Adrenal gland (tissue), 5 donors: ENCODE data around the gene PAK5.

ENCODE experiments used
- POLR2A ChIP-seq, 2 donors: fragments of 450-650 bp; IDR thresholded peaks; one replicate each; pipeline ENCODE4 v1.6.1; 2017; ENCODE audit warnings: antibody characterized with exemption in 2 of 2, mild to moderate bottlenecking in 2 of 2, moderate library complexity in 1 of 2
- TF ChIP-seq, protein P1 (sequence below), 6 experiments: fragments of 450-650 bp in 4 of 6; fragments of 200-600 bp in 2 of 6; sonication (generic) in 1 of 6; IDR thresholded peaks; 1 replicate in 5 of 6; 2 replicates in 1 of 6; pipeline versions ENCODE4 v1.5.1 to v1.8.0; 2016 to 2021; ENCODE audit warnings: antibody characterized with exemption in 6 of 6, mild to moderate bottlenecking in 2 of 6, moderate library complexity in 1 of 6
- donor health status: DM: no; HTN: no; CAD: no.

GRCh38 chr20:9761476-9761875 is 77.4 kb downstream of the PAK5 start:
- TF ChIP-seq, protein P1, sequence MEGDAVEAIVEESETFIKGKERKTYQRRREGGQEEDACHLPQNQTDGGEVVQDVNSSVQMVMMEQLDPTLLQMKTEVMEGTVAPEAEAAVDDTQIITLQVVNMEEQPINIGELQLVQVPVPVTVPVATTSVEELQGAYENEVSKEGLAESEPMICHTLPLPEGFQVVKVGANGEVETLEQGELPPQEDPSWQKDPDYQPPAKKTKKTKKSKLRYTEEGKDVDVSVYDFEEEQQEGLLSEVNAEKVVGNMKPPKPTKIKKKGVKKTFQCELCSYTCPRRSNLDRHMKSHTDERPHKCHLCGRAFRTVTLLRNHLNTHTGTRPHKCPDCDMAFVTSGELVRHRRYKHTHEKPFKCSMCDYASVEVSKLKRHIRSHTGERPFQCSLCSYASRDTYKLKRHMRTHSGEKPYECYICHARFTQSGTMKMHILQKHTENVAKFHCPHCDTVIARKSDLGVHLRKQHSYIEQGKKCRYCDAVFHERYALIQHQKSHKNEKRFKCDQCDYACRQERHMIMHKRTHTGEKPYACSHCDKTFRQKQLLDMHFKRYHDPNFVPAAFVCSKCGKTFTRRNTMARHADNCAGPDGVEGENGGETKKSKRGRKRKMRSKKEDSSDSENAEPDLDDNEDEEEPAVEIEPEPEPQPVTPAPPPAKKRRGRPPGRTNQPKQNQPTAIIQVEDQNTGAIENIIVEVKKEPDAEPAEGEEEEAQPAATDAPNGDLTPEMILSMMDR (IDR thresholded peaks at IDR 0.05) = no peak
- no peak for TF ChIP-seq POLR2A (IDR thresholded peaks at IDR 0.05)
